ENCODE data around the gene MED27.

Gene MED27

DNA sequence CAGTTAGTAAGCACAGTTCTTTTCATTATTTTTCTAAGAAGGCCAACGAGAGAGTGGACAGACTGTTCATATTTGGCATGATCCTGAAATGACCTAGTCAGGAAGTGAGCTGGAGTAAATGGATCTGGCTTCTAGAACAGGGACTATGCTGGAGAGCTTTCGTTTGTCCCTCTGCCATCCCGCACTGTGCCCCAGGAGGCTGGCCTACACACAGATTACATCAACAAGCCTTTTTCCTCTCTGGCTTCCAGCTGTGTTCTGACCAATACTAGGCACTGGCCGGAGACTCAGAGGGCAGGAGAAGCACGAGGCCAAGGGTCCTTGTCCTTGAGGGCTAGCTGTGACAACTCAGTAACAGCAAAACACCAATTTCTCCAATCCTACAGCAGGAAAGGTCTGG is 127.8 kb downstream of the MED27 start:
- DNase-seq: no peak
- peaks cover 31% of the 10 kb centered on the region for H3K36me3 Mint-ChIP-seq (ENCODE audit: low read depth)

DNA sequence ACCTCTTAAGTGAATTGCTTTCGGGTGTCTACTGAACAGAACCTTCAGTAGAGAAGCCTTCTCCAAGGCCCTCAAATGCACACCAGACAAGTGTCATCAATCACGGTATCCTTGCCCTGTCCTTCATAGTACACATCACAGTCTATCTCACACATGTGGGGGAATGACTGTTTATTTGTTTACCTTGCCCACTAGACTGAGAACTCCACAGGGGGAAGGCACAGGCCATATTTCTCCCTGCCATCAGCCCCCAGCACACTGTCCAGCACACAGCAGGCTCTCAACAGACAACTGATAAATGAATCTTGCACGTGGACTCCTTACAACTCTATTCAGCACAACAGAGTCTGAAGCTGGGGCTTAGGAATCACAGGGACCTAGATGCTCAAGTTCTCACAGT is 128.5 kb downstream of the MED27 start:
- H3K27ac Mint-ChIP-seq: peak overlapping the region; percentile 16
- TF ChIP-seq, protein P1, sequence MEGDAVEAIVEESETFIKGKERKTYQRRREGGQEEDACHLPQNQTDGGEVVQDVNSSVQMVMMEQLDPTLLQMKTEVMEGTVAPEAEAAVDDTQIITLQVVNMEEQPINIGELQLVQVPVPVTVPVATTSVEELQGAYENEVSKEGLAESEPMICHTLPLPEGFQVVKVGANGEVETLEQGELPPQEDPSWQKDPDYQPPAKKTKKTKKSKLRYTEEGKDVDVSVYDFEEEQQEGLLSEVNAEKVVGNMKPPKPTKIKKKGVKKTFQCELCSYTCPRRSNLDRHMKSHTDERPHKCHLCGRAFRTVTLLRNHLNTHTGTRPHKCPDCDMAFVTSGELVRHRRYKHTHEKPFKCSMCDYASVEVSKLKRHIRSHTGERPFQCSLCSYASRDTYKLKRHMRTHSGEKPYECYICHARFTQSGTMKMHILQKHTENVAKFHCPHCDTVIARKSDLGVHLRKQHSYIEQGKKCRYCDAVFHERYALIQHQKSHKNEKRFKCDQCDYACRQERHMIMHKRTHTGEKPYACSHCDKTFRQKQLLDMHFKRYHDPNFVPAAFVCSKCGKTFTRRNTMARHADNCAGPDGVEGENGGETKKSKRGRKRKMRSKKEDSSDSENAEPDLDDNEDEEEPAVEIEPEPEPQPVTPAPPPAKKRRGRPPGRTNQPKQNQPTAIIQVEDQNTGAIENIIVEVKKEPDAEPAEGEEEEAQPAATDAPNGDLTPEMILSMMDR (IDR thresholded peaks at IDR 0.05): no peak
- H3K4me3 Mint-ChIP-seq: no peak overlapping the region

More for the DNA sequence above, 127.8 kb downstream of the MED27 start:
- TF ChIP-seq, protein P1 (IDR thresholded peaks at IDR 0.05): no peak
- peaks cover 13% of the 10 kb centered on the region for H3K4me1 Mint-ChIP-seq
- peaks cover 5% of the 10 kb centered on the region for H3K27me3 Mint-ChIP-seq (ENCODE audit: low read depth, poor library complexity)
- H3K9me3 Mint-ChIP-seq: peaks cover 5% of the 10 kb centered on the region
- no peak overlapping the region for H3K4me3 Mint-ChIP-seq
- H3K27ac Mint-ChIP-seq: no peak overlapping the region

DNA sequence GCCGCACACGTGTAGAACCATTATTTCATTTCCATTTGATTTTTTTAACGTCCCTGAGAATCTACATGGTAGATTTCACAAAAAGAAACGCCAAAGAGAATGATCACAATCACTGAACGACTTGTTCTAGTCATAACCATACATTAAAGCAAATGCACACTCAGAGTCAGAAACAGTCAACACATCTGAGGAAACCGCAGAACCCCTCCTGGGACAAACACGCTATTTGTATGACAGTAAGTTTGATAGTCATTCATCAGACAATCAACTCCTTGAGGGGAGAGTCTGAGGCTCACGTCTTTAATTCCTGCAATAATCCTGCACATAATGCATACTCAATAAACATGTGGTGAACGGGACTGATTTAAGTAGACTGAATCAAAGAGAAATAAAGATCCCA is 129.2 kb downstream of the MED27 start:
- TF ChIP-seq, protein P1 (IDR thresholded peaks at IDR 0.05): no peak
- H3K36me3 Mint-ChIP-seq (ENCODE audit: low read depth): peaks cover 34% of the 10 kb centered on the region
- H3K27me3 Mint-ChIP-seq (ENCODE audit: low read depth, poor library complexity): peaks cover 5% of the 10 kb centered on the region
- no peak overlapping the region for H3K27ac Mint-ChIP-seq
- peaks cover 5% of the 10 kb centered on the region for H3K9me3 Mint-ChIP-seq
- no peak overlapping the region for H3K4me3 Mint-ChIP-seq
- DNase-seq: no peak
- peaks cover 13% of the 10 kb centered on the region for H3K4me1 Mint-ChIP-seq

More for the DNA sequence above, 128.5 kb downstream of the MED27 start:
- no peak for DNase-seq
- peaks cover 5% of the 10 kb centered on the region for H3K27me3 Mint-ChIP-seq (ENCODE audit: low read depth, poor library complexity)
- peaks cover 13% of the 10 kb centered on the region for H3K4me1 Mint-ChIP-seq
- H3K36me3 Mint-ChIP-seq (ENCODE audit: low read depth): peaks cover 34% of the 10 kb centered on the region
- H3K9me3 Mint-ChIP-seq: peaks cover 5% of the 10 kb centered on the region

DNA sequence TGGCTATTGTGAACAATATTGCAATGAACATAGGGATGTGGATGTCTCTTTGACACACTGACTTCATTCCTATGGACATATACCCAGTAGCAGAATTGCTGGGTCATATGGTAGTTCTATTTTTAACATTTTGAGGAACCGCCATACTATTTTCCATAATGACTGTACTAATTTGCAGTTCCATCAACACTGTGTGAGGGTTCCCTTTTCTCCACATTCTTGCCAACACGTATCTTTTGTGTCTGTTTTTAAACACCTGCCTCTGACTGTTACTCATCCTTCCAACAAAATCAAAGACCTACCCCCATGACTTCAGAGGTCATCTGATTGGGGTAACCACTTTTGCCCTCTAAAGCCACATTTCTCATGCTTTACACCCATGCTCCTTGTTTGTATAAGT is 133.5 kb downstream of the MED27 start:
- no peak for DNase-seq
- H3K27ac Mint-ChIP-seq: no peak overlapping the region
- H3K27me3 Mint-ChIP-seq (ENCODE audit: low read depth, poor library complexity): peaks cover 10% of the 10 kb centered on the region
- H3K36me3 Mint-ChIP-seq (ENCODE audit: low read depth): peaks cover 42% of the 10 kb centered on the region
- TF ChIP-seq, protein P1 (IDR thresholded peaks at IDR 0.05): no peak
- no peak overlapping the region for H3K4me3 Mint-ChIP-seq
- H3K4me1 Mint-ChIP-seq: peaks cover 17% of the 10 kb centered on the region
- peaks cover 9% of the 10 kb centered on the region for H3K9me3 Mint-ChIP-seq

DNA sequence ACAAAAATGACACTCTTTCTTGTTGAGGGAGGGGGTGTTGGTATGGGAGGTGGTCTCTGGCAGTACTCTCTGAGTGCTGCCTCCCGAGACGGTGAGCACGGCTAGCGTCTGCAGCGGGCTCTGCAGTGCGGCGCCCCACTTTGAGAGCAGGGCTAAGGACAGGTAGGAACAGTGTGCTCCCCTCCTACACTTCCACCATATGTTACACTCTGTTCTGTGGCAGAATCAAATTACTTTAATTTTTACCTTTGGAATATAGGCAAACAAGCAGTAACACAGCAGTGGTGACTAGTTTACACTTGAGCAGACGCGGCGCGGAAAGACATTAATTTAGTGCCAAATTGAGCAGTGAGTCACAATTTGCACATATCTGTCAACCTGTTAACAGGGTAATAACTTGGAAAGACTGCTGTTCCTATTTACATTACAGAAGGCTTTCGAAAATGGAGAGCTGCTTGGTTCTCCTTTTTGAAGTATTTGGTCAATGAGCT is 136.3 kb downstream of the MED27 start:
- Mint-ChIP-seq H3K27ac (peak overlapping the region; percentile 13), H3K4me1 (peaks cover 13% of the 10 kb centered on the region), H3K9me3 (peaks cover 5% of the 10 kb centered on the region), H3K27me3 (ENCODE audit: low read depth, poor library complexity) (peaks cover 10% of the 10 kb centered on the region), H3K4me3 (no peak overlapping the region), H3K36me3 (ENCODE audit: low read depth) (peaks cover 32% of the 10 kb centered on the region)
- DNase-seq: no peak
- TF ChIP-seq, protein P1 (IDR thresholded peaks at IDR 0.05): no peak

DNA sequence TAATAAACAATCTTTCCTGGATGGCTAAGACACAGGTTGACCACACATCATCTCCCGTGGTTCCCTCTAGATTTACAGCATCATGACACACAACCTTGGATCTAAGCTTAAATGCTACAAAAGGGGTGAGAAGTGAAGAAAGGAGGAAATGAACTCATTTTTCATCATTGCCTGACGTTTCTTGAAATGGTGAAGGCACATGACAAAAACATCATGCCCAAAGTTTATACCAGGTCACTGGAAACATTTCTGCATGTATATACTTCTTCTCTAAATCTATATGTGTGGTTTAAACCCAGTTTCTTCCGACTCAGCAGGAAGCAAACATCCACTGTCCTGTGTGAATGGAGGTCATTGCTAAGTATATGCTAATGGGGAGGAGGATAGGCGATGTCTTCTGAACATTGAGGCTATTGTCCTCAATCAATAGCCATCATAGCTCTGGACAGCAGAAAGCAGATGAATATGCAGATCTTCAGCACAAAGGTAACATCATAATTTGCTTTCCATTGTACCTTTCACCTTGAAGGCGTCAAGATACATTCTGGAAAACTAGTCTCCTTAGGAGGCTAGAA is 137.4 kb downstream of the MED27 start:
- peaks cover 43% of the 10 kb centered on the region for H3K36me3 Mint-ChIP-seq (ENCODE audit: low read depth)
- H3K27me3 Mint-ChIP-seq (ENCODE audit: low read depth, poor library complexity): peaks cover 10% of the 10 kb centered on the region
- no peak overlapping the region for H3K4me3 Mint-ChIP-seq
- TF ChIP-seq, protein P1 (IDR thresholded peaks at IDR 0.05): no peak
- no peak for DNase-seq
- no peak overlapping the region for H3K27ac Mint-ChIP-seq
- H3K4me1 Mint-ChIP-seq: peaks cover 13% of the 10 kb centered on the region
- peaks cover 5% of the 10 kb centered on the region for H3K9me3 Mint-ChIP-seq
